ENCODE measurements around the gene PEPD. TPM values are rescaled to one million over a fixed set of nuclear protein-coding genes. Genes with fewer than 3 reads are reported as not detected.

The PEPD gene
- total and polyA plus RNA-seq, 2 of the 4 experiments (the other 2 are of a cell fraction) = 36.7 to 88.4 TPM

DNA sequence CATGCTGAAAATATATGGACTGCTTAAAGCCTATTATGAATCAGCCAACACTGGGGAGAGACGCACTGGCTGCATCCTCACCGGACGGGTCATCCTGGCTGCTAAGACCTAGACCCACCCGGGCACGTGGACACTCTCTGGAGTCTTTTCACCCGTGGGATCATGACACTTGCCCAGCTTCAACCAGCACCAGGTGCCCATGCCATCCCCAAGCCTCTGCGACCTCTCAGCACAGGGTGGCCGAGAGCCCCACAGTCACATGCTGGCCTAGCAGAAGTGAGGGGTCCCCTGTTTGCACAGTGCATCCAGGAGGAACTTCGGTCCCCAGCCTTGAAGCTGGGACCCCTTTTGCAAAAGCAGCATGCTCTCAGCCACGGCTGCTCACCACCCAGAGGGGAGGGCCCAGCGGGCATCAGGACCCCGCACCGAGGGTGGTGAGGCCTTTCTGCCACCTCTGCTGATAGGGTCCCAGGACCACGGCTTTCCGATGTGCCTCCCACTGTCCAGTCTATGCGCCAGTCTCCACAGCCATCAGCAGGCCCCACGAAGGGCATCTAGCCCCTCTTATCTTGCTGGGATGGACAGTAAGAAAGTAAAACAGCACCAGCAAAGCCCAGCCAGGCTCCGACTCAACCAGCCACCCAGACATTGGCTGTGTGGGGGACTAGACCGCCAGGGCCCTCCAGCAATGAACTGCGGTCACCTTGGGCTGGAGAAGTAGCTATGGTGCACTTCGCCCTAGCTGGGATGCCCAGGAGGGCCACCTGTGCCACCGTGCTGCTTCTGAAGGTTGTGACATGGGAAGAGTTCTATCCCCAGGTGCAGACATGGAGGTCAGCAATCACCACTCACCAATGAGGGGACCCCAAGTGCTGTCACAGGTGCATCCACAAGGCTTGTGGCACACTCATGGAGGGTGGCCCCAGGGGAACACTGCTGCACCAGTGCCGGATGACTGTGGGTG, 75.0 kb downstream of the PEPD start:
- no peak overlapping the region for H3K23ac ChIP-seq (ENCODE audit: low read depth, low read length)
- no peak overlapping the region for H2BK120ac ChIP-seq (ENCODE audit: low read depth, low read length)
- H3K4ac ChIP-seq (ENCODE audit: low read depth, low read length) = no peak overlapping the region
- peaks cover 13% of the 10 kb centered on the region; the same call in 1 of the 2 replicates for H3K9me1 ChIP-seq (ENCODE audit: insufficient read depth, low read length)
- no peaks in the 10 kb centered on the region for H3K79me1 ChIP-seq (ENCODE audit: low read depth in 1 of 2, low read length in 2 of 2)
- POLR2A ChIA-PET (ENCODE audit: unreplicated experiment) = no interaction called here
- no peak overlapping the region for H3K9ac ChIP-seq (ENCODE audit: low read depth, low read length)
- H2AK9ac ChIP-seq (replicated peaks; ENCODE audit: low read depth, low read length, poor library complexity) = no peak overlapping the region
- H2BK5ac ChIP-seq (ENCODE audit: low read depth, low read length, poor library complexity, severe bottlenecking) = no peak overlapping the region
- H3K27ac ChIP-seq (ENCODE audit: insufficient read depth, low read length) = no peak overlapping the region
- BruUV-seq (replicated peaks) = no TSS peak
- no peak overlapping the region for H3K4me2 ChIP-seq (ENCODE audit: low read depth, low read length)
- no peaks in the 10 kb centered on the region for H3K36me3 ChIP-seq (ENCODE audit: control insufficient read depth, insufficient read depth, low read length)
- WGBS, 2 experiments (ENCODE audit: extremely low coverage in 2 of 2, insufficient read length in 1 of 2) = 79% methylated on average over 4 of the region's 23 CpGs; no CpG with 5 or more reads in 1 of the 2 experiments
- no peak overlapping the region for H4K91ac ChIP-seq (ENCODE audit: insufficient read depth, low read depth, low read length)
- in situ Hi-C loops (cut with MboI; ENCODE audit: low sequenced_read_pairs) = no loop called here
- no peak for ATAC-seq (ENCODE audit: low read depth)
- no peak overlapping the region for H4K8ac ChIP-seq (ENCODE audit: low read depth in 2 of 2, low read length in 2 of 2)
- H3K27me3 ChIP-seq (ENCODE audit: control insufficient read depth, insufficient read depth, low read length) = no peaks in the 10 kb centered on the region
- no peak overlapping the region for H2BK20ac ChIP-seq (ENCODE audit: low read depth, low read length)
- no peak for TF ChIP-seq BHLHE40 (IDR thresholded peaks at IDR 0.05; ENCODE audit: low read depth, low read length)
- DNase-seq = peak; percentile 57
- no peak overlapping the region for H3K4me3 ChIP-seq (ENCODE audit: insufficient read depth, low read depth, low read length)
- H4K20me1 ChIP-seq (ENCODE audit: insufficient read depth, low read length) = no peaks in the 10 kb centered on the region
- H3K4me1 ChIP-seq (ENCODE audit: control insufficient read depth, insufficient read depth, low read length) = no peaks in the 10 kb centered on the region
- H3K18ac ChIP-seq (ENCODE audit: low read depth, low read length) = no peak overlapping the region
- no peaks in the 10 kb centered on the region for H3K9me3 ChIP-seq (ENCODE audit: control insufficient read depth, insufficient read depth, low read length)
- H4K5ac ChIP-seq (ENCODE audit: low read depth, low read length) = no peak overlapping the region
- no peak overlapping the region for H2AFZ ChIP-seq (replicated peaks; ENCODE audit: low read length, poor library complexity)
- H3K14ac ChIP-seq (replicated peaks; ENCODE audit: low read depth, low read length) = no peak overlapping the region
- intact Hi-C loops (cut with micrococcal nuclease) = no loop called here
- CTCF ChIA-PET = no interaction called here
- dilution Hi-C loops (cut with HindIII; ENCODE audit: low sequenced_read_pairs, unreplicated experiment) = no loop called here
- H2AK5ac ChIP-seq (ENCODE audit: low read depth, low read length) = no peak overlapping the region
- no peak overlapping the region for H3K56ac ChIP-seq (ENCODE audit: extremely low read depth, insufficient read depth, low read length)
- no peak overlapping the region for H2BK15ac ChIP-seq (ENCODE audit: low read depth, low read length)
